Measurements from ENCODE around the gene PPARD.
"Not testable (repeated sequence)": the region's sequence is repeated elsewhere in the genome, so short reads cannot be mapped to it uniquely, and the experiment has no call there.

The PPARD gene

GRCh38 chr6:35342258-35343091 is at the start of gene PPARD:
Gene PPARD, plus strand, starts transcription at chr6:35342558. Its CDS starts 68,530 bp downstream, at chr6:35411088.
- DNase-seq: peak; percentile 98

- DNase-seq: no peak
Observed at GRCh38 chr6:35293681-35294080, 48.7 kb upstream of the PPARD start.

- peak; percentile 66 for DNase-seq
Observed at GRCh38 chr6:35294308-35294945, 47.9 kb upstream of the PPARD start.

GRCh38 chr6:35295036-35295435 is 47.3 kb upstream of the PPARD start:
- no peak for DNase-seq

GRCh38 chr6:35295521-35296315 is 46.6 kb upstream of the PPARD start:
- DNase-seq: no peak

GRCh38 chr6:35296931-35297600 is 45.3 kb upstream of the PPARD start:
- no peak for DNase-seq

GRCh38 chr6:35297601-35298481 is 44.5 kb upstream of the PPARD start, which contains the start of gene DEF6:
Gene DEF6, plus strand, starts transcription at chr6:35297818. Its CDS starts 39 bp downstream, at chr6:35297857.
- DNase-seq: peak; percentile 96

GRCh38 chr6:35298625-35299140 is 43.7 kb upstream of the PPARD start:
- DNase-seq: peak; percentile 44

GRCh38 chr6:35299674-35300073 is 42.7 kb upstream of the PPARD start:
- DNase-seq: peak; percentile 46

- DNase-seq: peak; percentile 72
Observed at GRCh38 chr6:35300848-35301247, 41.5 kb upstream of the PPARD start.

- DNase-seq: peak; percentile 93
Observed at GRCh38 chr6:35302604-35303241, 39.6 kb upstream of the PPARD start.

GRCh38 chr6:35304299-35304698 is 38.1 kb upstream of the PPARD start:
- DNase-seq: no peak

GRCh38 chr6:35305117-35305516 is 37.2 kb upstream of the PPARD start:
- peak; percentile 56 for DNase-seq

GRCh38 chr6:35307138-35307537 is 35.2 kb upstream of the PPARD start:
- DNase-seq: not testable (repeated sequence)

GRCh38 chr6:35308543-35308942 is 33.8 kb upstream of the PPARD start:
- not testable (repeated sequence) for DNase-seq

GRCh38 chr6:35309611-35310264 is 32.6 kb upstream of the PPARD start:
- no peak for DNase-seq

- DNase-seq: peak; percentile 37
Observed at GRCh38 chr6:35310265-35310831, 32.0 kb upstream of the PPARD start.

- DNase-seq: peak; percentile 70
Observed at GRCh38 chr6:35311390-35312075, 30.8 kb upstream of the PPARD start.

GRCh38 chr6:35312076-35312800 is 30.1 kb upstream of the PPARD start:
- no peak for DNase-seq
